ENCODE results near the gene DAZAP1. TPM values are rescaled to one million over a fixed set of nuclear protein-coding genes. Genes with fewer than 3 reads are reported as not detected.

DAZAP1 gene
- total RNA-seq, 1 donor: 40.9 TPM

DNA sequence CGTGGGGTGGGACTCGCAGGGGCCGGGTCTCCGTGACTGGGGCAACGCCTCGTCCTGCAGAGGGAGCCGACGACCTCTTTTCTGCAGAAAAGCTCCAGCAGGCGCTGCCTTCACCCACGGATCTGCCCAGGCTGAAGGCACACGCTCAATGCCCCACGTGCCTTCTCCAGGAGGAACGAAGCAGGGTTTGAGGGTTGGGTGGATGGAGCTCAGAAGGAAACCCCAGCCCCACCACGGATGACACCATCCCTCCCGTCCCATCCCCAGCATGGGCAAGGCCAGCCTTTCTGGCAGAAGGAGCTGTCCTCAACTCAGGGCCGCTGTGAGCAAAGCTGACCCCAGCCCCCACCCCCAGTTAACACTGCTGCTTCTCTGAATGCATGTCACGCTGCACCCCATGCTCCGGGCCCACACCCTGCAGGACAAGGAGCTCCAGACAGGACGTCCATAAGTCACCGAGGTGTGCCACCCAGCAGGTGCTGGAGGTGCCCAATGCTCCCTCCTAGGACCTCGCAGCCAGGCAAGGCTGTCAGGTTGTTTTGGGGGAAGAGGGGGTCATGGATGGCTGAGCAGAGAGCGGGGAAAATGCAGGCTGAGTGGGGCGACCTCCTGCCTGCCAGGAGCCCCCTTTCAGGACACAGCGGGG, 64.3 kb downstream of the DAZAP1 start:
- H3K27me3 ChIP-seq (ENCODE audit: insufficient read depth, low read length): peaks cover 61% of the 10 kb centered on the region
- H3K4me3 ChIP-seq (ENCODE audit: insufficient read depth, low read length): no peak overlapping the region
- no peaks in the 10 kb centered on the region for H3K36me3 ChIP-seq (ENCODE audit: insufficient read depth, low read length)
- no peak overlapping the region for H3K27ac ChIP-seq (ENCODE audit: low read depth, low read length)
- H4K20me1 ChIP-seq (ENCODE audit: insufficient read depth, low read length): peaks cover 69% of the 10 kb centered on the region
- H3K79me2 ChIP-seq (ENCODE audit: insufficient read depth, low read length): peaks cover 4% of the 10 kb centered on the region
- no peaks in the 10 kb centered on the region for H3K9me3 ChIP-seq (ENCODE audit: low read depth, low read length)
- no peaks in the 10 kb centered on the region for H3K4me1 ChIP-seq (ENCODE audit: insufficient read depth, low read length)
- no peak for TF ChIP-seq CTCF (IDR thresholded peaks at IDR 0.05; ENCODE audit: extremely low read depth, low read depth, low read length)
- H3K4me2 ChIP-seq (ENCODE audit: insufficient read depth, low read length): no peak overlapping the region
- H2AFZ ChIP-seq (ENCODE audit: low read length): no peak overlapping the region
- peak; percentile 96 for DNase-seq (ENCODE audit: insufficient read length, low spot score, missing footprints)

DNA sequence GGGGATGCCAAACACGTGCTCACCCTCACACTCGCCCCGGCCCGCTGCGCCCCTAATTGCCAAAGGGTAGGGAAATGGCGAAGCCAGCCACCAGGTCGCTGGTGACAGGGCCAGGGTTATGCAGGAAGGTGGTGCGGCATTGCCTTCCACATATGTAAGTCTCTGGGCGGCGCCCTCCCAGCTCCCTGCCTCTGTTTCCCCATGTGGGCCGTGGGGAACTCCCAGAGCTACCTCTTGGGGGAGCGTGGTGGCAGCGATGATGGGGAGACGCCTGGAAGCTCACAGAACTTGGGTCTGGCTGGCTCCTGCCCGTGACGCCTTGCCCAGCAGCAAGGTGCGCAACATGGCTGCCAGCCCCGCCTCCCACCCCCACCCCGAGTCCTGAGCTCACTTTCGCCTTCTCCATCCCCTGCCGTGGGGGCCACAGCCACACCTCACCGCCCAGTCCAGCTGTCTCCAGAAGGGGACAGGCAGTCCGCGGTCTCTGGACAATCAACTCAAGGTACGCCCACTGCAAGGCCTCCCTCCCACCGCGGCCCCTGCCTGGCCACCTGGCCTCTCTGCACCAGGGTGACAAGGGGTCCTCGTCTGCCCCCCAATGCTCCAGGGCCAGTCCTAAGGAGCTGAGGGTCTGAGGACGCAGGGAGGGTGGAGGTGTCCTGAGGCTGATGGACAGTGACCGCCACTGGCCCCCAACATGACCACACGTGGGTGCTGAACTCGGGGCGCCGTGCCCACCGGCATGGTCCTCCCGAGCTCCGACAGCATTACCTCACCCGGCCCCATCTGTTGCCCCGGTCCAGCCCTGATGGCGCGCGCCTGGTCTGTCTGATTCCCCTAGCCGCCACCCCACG, 65.1 kb downstream of the DAZAP1 start:
- H2AFZ ChIP-seq (ENCODE audit: low read length): no peak overlapping the region
- H3K79me2 ChIP-seq (ENCODE audit: insufficient read depth, low read length): peaks cover 8% of the 10 kb centered on the region
- H3K27ac ChIP-seq (ENCODE audit: low read depth, low read length): no peak overlapping the region
- no peak for TF ChIP-seq CTCF (IDR thresholded peaks at IDR 0.05; ENCODE audit: extremely low read depth, low read depth, low read length)
- peaks cover 52% of the 10 kb centered on the region for H3K27me3 ChIP-seq (ENCODE audit: insufficient read depth, low read length)
- no peaks in the 10 kb centered on the region for H3K4me1 ChIP-seq (ENCODE audit: insufficient read depth, low read length)
- H3K9me3 ChIP-seq (ENCODE audit: low read depth, low read length): no peaks in the 10 kb centered on the region
- DNase-seq (ENCODE audit: insufficient read length, low spot score, missing footprints): no peak
- H3K36me3 ChIP-seq (ENCODE audit: insufficient read depth, low read length): peaks cover 4% of the 10 kb centered on the region
- peaks cover 71% of the 10 kb centered on the region for H4K20me1 ChIP-seq (ENCODE audit: insufficient read depth, low read length)
- no peak overlapping the region for H3K4me3 ChIP-seq (ENCODE audit: insufficient read depth, low read length)
- H3K4me2 ChIP-seq (ENCODE audit: insufficient read depth, low read length): no peak overlapping the region

DNA sequence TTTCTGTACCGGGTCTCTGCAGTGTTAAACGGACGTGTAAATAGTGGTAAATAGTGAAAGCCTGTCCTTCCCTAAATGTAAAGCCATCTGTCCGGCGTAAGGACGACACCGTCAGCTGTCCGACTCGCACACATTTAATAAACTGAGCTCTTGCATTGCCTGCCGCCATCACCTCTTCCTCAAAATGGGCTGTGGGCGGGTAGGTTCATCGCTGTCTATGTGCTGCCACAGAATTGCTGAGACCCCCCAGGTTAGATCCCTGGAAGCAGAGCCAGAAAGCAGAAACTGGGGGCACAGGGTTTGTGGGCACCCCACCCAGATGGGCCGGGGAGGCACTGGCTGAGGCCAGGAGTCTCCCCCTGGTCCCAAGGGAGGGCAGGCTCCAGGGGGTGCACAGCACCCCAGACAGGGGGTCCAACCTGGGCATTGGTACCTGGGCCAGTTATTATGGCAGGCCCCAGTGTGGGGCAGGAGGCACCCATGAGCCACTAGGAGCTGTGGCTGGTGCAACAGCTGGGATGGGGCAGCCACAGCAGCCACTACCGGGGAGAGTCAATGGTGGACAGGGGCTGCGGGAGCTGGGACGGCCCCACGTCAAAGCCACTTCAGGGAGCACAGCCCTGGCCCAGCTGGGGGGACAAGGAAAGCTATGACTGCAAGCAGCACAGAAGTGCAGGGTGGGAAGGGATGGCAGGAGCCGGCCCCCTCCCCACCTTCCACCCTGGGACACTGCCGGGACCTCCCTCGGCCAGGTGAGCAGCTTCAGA, 65.9 kb downstream of the DAZAP1 start:
- H3K27ac ChIP-seq (ENCODE audit: low read depth, low read length): no peak overlapping the region
- TF ChIP-seq CTCF (IDR thresholded peaks at IDR 0.05; ENCODE audit: extremely low read depth, low read depth, low read length): no peak
- H4K20me1 ChIP-seq (ENCODE audit: insufficient read depth, low read length): peaks cover 70% of the 10 kb centered on the region
- peaks cover 14% of the 10 kb centered on the region for H3K79me2 ChIP-seq (ENCODE audit: insufficient read depth, low read length)
- H3K36me3 ChIP-seq (ENCODE audit: insufficient read depth, low read length): peaks cover 4% of the 10 kb centered on the region
- no peak for DNase-seq (ENCODE audit: insufficient read length, low spot score, missing footprints)
- H2AFZ ChIP-seq (ENCODE audit: low read length): no peak overlapping the region
- peaks cover 4% of the 10 kb centered on the region for H3K4me1 ChIP-seq (ENCODE audit: insufficient read depth, low read length)
- peaks cover 44% of the 10 kb centered on the region for H3K27me3 ChIP-seq (ENCODE audit: insufficient read depth, low read length)
- H3K9me3 ChIP-seq (ENCODE audit: low read depth, low read length): no peaks in the 10 kb centered on the region
- no peak overlapping the region for H3K4me2 ChIP-seq (ENCODE audit: insufficient read depth, low read length)
- H3K4me3 ChIP-seq (ENCODE audit: insufficient read depth, low read length): no peak overlapping the region

Measured in osteoblast (primary cell).